CD4-positive, alpha-beta T cell treated with Interleukin-15 for 4 hours (primary cell): ENCODE measurements around the gene MRPL52.
"Not testable (repeated sequence)": the region's sequence is repeated elsewhere in the genome, so short reads cannot be mapped to it uniquely, and the experiment has no call there.

Experiments
- DNase-seq: peaks from one replicate; pipeline ENCODE4 v3.0.0-alpha.2; 2020; ENCODE audit warnings: low spot score

The MRPL52 gene

DNA sequence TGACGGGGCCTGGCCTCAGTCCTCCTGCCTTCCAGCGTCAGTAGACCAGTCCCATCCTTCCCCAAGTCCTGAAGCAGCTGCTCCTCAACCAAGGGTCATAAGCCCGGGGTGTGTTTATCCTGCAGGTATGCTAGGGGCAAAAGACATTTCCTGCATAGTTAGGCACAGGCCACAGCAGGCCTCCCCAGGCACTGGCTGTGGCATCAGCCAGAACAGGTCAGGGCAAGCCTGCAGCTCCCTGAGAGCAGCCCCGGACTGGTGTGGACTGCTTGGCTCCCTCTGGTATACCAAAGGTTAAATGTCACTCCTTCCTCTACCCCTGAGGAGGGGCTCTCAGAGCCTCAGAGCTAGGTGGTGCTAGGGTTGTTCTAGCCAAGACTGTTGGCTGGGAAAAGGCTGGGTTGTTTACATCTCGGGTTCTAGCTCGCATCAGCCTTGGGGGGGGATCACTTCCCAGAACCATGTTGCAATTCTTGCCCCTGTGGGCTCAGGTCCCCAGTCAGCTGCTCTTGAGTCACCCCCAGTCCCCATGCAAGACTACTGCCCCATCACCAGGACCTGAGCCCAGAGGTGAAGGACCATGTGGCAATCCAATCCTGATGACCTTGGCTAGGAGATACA lies 9.6 kb downstream of the MRPL52 start:
- DNase-seq = no peak

DNA sequence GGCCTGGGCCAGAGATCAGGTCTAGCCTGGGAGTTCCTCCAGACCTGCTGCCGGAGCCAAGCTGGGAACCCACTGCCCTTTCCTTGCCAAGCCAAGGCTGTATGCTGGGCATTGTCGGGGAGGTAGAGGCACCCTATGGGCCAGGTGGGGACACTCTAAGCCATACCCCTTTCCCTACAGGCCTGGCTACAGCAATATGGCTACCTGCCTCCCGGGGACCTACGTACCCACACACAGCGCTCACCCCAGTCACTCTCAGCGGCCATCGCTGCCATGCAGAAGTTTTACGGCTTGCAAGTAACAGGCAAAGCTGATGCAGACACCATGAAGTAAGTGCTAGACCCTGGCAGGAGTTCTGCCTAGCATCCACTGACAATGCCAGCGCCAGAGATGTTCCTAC lies 11.6 kb downstream of the MRPL52 start:
- no peak for DNase-seq

DNA sequence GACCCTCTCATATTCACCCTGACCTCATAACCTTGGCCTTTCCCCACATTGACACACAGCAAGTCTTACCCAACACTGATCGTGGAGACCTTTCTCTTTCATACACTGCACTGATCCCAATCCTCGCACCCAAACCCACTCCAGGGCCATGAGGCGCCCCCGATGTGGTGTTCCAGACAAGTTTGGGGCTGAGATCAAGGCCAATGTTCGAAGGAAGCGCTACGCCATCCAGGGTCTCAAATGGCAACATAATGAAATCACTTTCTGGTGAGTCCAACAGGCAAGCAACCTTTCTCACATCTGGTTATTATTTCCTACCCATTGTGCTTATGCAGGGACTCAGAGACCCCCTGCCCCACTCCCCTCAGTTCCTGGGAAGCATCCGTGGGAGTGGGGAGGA lies 12.1 kb downstream of the MRPL52 start:
- DNase-seq = no peak

DNA sequence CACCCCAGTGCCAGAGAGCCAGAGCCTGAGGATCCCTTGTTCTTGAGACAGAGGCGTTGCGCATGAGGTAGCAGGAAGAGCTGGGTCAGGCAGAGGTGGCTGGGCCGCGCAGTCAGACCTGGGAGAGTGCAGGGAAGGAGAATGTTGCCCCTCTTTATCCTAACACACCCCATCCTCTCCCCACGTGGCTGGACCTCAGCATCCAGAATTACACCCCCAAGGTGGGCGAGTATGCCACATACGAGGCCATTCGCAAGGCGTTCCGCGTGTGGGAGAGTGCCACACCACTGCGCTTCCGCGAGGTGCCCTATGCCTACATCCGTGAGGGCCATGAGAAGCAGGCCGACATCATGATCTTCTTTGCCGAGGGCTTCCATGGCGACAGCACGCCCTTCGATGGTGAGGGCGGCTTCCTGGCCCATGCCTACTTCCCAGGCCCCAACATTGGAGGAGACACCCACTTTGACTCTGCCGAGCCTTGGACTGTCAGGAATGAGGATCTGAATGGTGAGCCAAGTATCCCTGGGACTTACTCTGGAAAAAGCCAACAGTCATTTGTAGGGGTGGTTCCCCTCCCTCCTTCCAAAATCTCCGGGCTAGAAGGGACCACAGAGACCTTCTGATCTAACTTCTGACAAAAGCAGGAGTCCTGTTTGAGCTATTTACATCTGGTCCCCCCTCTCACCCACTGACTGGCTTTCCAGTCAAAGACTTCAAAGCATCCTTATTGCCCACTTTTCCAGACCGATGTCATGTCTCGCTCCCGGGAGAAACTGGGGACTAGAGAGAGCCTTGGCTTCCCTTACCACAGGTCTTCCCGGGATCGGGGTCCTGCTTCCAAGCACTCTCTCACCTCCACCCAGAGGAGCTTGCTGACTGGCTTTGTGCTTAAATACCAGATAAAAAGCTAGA lies 12.8 kb downstream of the MRPL52 start:
- DNase-seq = no peak

DNA sequence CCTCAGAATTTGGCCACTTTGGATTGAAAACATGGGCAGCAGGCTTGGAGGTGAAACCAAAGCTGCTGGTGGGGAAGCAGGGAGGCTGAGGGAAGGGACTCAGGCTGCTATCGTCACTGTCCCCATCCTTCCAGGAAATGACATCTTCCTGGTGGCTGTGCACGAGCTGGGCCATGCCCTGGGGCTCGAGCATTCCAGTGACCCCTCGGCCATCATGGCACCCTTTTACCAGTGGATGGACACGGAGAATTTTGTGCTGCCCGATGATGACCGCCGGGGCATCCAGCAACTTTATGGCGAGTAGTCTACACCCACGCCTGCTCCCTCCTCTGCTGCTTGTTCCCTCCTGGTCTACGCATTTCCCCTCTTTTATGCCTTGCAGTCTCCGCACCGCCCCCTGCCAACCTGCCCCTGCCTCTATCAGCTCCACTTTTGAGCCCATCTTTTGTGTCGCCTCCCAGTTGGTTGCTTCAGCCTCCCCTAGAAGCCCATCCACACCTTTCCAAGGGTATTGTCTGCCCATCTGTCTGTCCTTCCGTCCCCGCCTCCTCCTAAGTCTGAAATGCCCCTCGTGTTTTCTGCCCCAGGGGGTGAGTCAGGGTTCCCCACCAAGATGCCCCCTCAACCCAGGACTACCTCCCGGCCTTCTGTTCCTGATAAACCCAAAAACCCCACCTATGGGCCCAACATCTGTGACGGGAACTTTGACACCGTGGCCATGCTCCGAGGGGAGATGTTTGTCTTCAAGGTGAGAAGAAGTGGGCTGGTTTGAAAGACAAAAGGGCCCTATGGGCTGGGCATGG lies 13.6 kb downstream of the MRPL52 start:
- no peak for DNase-seq

DNA sequence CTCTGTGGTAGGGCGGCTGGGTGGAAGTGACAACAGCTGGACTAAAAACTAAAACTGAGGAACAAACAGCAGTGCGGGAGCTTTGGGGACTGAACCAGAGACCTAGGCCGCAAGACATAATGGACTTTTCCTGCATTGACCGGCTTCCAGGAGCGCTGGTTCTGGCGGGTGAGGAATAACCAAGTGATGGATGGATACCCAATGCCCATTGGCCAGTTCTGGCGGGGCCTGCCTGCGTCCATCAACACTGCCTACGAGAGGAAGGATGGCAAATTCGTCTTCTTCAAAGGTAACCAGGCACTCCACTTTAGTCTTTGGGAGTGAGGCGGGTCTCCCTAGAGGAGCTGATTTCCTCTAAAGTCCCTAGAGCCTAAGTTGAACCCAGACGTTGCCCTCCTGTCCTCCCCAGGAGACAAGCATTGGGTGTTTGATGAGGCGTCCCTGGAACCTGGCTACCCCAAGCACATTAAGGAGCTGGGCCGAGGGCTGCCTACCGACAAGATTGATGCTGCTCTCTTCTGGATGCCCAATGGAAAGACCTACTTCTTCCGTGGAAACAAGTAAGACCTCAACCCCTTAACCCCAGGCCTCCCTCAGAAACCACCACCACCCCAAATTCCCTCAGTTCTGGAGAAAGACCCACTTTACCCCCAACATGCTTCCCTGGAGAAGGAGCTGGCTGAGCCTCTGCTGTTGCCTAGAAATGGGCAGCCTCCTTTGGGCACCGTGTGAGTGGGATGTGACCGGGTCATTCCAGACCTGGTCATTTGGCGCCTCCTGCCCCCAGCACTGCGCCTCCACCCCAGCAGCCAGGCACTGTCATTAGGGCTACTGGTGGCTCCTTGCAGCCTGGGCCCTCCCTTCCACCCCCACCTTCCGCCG lies 14.8 kb downstream of the MRPL52 start:
- DNase-seq = no peak

DNA sequence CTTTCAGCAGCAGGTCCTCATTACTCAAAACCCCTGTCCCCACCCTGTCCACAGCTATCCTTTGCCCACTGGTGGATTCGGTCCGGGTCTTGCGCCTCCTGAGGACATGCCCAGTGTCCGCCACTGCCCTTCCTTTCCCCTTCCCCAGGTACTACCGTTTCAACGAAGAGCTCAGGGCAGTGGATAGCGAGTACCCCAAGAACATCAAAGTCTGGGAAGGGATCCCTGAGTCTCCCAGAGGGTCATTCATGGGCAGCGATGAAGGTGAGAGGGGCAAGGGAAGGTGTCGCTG lies 15.4 kb downstream of the MRPL52 start:
- DNase-seq = no peak

DNA sequence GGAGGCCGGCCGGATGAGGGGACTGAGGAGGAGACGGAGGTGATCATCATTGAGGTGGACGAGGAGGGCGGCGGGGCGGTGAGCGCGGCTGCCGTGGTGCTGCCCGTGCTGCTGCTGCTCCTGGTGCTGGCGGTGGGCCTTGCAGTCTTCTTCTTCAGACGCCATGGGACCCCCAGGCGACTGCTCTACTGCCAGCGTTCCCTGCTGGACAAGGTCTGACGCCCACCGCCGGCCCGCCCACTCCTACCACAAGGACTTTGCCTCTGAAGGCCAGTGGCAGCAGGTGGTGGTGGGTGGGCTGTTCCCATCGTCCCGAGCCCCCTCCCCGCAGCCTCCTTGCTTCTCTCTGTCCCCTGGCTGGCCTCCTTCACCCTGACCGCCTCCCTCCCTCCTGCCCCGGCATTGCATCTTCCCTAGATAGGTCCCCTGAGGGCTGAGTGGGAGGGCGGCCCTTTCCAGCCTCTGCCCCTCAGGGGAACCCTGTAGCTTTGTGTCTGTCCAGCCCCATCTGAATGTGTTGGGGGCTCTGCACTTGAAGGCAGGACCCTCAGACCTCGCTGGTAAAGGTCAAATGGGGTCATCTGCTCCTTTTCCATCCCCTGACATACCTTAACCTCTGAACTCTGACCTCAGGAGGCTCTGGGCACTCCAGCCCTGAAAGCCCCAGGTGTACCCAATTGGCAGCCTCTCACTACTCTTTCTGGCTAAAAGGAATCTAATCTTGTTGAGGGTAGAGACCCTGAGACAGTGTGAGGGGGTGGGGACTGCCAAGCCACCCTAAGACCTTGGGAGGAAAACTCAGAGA lies 16.3 kb downstream of the MRPL52 start:
- no peak for DNase-seq

DNA sequence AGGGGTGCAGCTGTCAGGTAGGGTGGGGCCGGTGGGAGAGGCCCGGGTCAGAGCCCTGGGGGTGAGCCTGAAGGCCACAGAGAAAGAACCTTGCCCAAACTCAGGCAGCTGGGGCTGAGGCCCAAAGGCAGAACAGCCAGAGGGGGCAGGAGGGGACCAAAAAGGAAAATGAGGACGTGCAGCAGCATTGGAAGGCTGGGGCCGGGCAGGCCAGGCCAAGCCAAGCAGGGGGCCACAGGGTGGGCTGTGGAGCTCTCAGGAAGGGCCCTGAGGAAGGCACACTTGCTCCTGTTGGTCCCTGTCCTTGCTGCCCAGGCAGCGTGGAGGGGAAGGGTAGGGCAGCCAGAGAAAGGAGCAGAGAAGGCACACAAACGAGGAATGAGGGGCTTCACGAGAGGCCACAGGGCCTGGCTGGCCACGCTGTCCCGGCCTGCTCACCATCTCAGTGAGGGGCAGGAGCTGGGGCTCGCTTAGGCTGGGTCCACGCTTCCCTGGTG lies 17.2 kb downstream of the MRPL52 start:
- DNase-seq = no peak

DNA sequence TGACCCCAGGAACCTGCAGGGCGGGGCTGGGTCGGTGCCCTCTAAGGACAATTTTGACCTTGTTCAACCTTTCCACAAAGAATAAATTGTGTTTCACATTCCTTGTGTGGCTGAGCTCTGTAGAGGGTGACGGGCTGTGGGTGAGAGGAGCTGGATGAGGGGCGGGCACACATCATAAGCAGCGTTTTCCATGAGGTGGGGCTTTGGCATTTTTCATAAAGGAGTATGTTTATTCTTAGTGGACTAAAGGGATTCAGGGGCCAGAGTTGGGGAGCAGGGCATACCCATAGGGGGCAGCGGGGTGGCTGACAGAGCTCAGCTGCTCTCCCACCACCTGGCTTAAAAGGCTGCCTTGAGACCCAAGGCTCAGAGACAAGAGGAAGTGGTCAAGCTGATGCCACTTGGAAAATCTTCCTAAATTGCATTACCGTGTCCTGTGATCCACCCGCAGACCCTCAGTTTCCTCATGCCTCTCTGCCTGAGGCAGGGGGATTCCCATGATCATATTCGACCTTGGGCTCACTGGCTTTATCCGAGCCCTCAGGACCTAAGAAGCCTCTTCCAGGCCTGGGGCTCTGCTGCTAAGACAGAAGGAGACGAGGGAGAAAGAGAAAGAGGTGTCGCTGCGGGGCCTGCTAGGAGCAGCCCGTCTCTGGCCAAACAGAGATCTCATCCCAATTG lies 18.1 kb downstream of the MRPL52 start:
- no peak for DNase-seq

DNA sequence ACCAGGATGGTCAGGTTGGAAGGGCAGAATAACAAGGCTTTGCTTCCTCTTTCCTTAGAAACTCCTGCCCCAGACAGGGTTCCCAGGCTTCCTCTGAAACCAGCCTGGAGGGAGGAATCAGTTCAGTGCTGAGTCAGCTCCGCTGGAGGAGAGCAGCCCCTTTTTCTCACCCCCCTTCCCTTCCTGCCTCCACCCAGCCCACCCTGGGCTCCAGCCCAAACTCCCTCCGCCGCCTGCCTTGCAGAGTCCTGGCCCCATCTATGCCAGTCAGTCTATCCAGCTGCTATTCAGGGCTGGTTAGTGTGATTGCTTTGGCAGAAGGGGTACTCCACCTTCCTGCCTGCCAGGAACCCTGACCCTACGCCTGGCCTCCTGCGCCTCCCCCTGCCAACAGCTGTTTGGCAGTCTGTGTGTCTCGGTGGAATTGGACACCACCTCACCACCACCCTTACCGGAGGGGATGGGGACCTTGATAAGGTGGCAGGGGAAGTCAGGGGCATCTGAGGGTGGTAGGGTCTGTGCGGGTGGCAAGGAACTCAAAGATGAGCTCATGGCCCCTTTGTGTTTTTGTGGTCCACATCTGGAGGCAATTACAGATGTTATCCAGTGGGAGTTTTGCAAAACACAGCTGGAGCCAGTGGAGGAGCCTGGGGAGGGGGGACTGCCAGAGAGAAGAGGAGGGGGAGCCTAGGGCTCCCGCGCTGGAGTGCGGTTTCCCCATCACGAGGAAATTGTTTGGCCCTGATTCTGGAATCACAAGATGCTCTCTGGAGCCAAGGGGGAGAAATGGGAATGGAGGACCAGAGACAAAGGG lies 18.9 kb downstream of the MRPL52 start:
- DNase-seq = no peak

DNA sequence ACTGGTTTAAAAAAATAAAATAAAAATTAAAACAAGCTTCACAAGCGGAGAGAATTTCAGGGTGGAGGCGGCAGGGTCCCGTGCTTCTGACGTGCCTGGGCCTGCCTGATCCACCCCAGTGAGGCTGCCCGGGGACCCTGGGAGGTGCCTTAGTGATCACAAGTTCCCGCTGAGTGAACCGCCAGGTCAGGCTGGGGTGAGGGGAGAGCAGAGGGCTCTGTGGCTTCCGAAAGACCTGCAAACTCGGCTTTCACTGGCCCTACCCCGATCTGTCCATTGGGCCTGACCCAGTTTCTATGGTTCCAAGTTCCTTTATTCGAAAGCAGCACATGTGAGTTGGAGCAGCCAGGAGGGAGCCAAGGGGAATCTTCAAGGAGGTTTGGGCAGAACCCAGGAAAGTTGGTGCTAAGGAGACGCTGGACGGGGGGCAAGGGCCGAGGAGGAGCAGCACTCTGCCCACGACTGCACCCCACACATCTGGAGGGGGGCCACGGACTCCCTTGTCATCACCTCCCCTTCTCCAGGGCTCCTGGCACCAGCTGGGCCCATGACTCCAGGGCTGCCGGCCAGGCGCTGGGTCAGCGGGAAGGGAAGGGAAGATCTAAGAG lies 19.6 kb downstream of the MRPL52 start:
- no peak for DNase-seq

DNA sequence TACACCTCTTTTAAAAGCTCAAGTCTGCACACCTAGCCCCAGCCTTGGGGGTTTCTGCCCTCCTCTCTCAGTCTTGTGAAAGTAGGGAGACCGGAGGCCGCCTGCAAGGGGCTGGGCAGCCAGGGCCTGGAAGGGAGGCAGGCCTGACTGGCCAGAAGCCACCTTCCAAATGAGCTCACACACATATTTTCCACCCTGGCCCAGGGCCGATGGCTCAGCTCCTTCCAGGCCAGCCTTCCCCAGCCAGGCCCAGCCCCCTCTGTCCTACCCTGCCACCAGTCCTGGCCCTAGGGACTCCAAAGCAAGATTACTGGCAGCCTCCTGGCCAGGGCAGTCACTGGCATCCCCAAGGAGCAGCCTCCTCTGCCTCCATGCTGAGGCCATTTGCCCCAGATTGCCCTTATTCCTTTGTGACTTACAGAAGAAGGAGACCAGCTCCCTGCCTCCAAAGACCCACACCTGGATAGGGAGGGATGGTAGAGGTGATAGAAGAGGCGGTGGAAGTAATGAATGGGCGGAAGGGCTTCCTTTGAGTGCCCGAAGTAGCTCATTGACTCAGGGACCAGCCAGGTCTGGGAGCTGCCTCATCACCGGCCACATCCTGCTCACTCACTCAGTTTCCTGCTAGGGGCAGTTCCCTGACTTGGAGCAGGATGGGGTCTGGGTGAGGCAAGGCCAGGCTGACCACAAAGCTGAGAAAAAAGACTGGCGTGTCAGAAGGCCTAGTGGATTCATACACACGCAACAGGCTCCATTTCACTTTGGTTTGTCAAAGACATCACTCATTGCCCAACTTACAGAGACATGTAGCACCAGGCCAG lies 21.5 kb downstream of the MRPL52 start:
- DNase-seq = no peak

DNA sequence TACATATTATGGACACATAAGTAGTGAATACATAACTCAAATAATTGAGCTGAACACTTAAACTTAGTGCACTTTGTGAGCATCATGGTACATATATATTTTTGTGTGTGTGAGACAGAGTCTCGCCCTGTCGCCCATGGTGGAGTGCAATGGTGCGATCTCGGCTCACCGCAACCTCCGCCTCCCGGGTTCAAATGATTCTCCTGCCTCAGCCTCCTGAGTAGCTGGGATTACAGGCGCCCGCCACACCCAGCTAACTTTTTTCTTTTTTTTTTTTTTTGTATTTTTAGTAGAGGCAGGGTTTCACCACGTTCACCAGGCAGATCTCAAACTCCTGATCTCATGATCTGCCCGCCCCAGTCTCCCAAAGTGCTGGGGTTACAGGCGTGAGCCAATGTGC lies 22.5 kb downstream of the MRPL52 start:
- DNase-seq = not testable (repeated sequence)

DNA sequence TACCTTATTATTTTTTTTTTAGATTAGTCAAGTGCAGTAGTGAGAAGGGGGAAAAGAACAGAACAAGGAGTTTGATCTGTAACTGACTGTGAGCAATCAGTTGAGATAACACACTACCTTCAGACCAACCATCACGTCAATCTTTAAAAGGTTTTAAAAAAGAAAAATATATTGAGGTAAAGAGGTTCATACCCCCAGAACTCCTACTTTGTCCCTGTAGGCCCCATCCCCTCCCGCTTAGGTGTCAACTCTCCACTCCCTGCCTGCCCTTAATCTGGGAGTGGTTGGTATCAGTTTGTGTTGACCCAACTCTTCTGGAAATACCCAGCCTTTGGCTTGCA lies 22.9 kb downstream of the MRPL52 start:
- DNase-seq = no peak

DNA sequence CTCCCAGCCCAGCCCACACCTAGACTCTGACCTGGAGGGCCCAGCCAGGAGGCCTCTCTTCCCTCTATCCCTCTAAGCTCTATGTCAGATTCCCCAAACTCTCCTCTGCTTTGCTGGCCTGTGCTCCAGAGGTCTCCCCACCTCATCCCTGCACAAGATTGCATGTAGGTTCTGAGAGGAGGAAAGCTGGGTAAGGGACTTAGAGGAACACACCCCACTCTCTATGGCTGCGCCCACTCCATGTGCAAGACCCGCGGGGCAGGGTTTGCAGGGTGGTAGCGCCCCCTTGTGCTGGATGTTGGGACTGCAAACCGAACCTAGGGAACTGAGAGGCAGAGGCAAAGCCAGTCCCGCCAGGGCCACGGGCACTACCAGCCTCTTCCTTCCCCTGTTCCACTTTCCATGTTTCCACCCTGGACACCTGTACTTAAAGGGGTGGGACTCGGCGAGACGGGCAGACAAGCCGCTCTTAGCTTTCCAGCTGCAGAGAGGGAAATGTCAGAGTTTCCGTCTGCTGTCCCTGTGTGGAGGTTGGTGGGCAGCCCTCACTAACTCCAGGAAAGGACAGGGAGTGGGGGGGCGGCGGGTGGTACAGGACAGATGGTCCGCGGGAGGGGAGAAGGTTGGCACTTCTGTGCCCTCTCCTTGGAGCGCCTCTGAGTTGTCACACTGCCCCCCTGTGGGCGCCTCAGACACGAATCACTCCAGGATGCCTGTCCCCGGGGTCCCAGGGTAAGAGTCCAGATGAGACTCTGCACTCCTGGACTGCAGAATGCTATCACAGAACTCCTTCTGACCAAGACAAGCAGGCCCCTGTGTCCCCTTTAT lies 23.5 kb downstream of the MRPL52 start:
- peak; percentile 88 for DNase-seq

DNA sequence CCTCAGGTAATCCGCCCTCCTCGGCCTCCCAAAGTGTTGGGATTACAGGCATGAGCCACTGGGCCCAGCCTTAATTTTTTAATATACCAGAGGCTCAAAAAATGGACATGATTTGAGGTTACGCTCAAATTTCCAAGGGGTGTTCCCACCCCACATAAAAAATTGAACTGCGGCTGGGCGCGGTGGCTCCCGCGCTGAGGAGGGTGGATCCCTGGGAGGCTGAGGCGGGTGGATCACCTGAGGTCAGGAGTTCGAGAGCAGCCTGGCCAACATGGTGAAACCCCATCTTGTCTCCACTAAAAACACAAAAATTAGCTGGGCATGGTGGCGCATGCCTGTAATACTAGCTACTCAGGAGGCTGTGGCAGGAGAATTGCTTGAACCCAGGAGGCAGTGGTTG lies 24.6 kb downstream of the MRPL52 start:
- not testable (repeated sequence) for DNase-seq
